GM19438 (cell line): ENCODE measurements around the gene GNAI2.
A peak's percentile ranks its signal among the peaks of the same experiment; 100 is the strongest.
"Not testable (repeated sequence)": the region's sequence is repeated elsewhere in the genome, so short reads cannot be mapped to it uniquely, and the experiment has no call there.

ENCODE experiments used
- ATAC-seq: cut with Tn5 transposase; IDR thresholded peaks from one replicate; pipeline ENCODE4 v1.9.1; 2021; ENCODE audit warnings: low read depth; ENCODE audit not compliant: unreplicated experiment

GNAI2 gene

GRCh38 chr3:50224639-50225038, 11.4 kb upstream of the GNAI2 start:
- no peak for ATAC-seq

DNA sequence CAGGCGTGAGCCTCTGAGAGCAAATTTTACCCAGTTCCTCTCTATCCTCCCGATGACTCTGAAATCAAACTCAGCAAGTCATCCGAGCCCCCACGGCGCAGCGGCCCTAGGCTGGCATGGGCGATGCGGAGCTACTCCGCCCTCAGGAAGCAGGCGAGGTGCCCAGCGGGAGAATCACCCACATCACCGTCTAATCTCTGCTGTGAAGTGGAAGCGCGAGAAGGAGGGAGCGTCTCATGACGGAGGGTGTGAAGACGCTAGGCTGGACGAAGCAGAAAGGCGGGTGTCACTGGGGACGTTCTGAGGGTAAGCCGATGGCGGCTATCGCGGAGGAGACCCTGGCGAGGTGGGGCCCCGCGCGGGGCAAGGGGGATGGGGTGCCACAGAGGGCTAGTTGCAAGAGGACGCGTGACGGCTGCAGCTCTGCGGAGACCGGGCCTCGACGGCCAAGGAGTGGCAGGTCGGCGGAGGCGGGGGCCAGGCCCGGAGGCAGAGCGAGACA, 9.1 kb upstream of the GNAI2 start:
- ATAC-seq: peak; percentile 14

- peak; percentile 81 for ATAC-seq
These were observed 8.4 kb upstream of the GNAI2 start for GRCh38 chr3:50227390-50228183.

GRCh38 chr3:50228184-50228763, 7.7 kb upstream of the GNAI2 start:
- not testable (repeated sequence) for ATAC-seq

DNA sequence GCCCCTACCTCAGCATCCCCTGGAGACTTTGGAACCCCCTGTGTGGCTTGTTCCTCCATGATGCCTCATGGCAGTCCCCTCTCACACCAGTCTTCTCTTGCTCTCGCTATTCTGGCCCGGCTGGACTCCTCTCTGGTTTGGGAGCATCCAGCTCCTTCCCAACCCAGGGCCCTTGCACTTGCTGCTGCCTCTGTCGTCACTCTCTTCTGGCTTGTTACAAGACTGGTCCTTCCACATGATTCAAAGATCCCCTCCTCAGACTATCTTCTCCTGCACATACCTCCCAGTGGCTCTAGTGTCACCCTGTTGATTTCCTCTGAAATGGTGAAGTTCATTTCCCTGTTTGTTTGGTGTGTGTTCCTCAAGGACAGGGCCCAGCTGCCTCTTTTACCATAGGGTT, 6.5 kb upstream of the GNAI2 start:
- ATAC-seq: no peak

DNA sequence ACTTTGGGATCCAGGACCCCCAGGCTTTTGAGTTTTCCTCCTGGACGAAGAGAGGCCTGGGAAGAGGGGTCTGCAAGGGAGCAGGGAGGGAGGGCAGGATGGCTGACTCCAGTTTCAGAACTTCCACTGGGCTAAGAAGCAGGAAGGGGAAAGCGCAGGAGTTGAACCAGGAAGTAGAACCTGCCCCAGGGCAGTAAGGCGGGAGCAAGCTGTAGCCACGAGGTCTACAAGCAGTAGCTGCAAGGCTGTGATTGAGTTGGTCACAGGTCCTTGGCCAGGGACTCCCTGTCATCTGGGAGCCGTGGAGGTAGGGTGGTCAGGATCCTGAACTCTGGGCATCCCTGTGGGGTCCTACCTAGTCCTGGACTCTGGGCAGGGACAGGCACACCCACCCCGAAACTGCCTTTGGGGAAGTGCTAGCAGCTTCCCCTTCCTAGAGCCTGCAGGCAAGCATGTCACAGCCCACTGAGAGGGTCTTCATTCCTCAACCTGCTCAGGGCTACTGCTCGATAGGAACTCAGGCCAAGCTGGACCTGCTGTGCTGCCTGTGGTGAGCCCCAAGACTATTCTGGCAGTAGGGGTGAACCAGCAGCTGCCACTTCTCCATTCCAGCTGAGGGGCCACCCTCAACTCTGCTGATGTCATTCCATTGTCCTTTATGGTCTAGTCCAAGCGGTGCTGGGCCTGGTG, 5.8 kb upstream of the GNAI2 start:
- ATAC-seq: no peak

- ATAC-seq: no peak
These were observed 5.2 kb upstream of the GNAI2 start for GRCh38 chr3:50230794-50231125.

GRCh38 chr3:50231581-50231980, 4.4 kb upstream of the GNAI2 start:
- no peak for ATAC-seq

DNA sequence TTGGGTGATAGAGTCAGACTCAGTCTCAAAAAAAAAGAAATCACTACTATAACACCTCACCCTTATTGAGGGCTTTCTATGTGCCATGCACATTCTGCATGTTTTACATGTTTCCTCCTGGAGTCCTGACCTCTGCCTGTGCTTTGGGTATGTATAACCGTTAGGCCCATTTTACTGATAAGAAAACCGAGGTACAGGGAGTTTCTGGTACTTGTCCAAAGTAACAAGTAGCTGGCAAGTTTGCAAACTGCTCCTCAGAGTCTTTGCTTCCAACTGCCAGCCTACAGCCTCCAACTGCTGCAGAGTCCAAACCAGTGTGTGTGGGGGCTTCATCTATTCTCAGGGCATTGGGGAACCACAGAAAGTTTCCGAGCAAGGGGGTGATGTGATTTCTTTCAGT, 3.7 kb upstream of the GNAI2 start:
- no peak for ATAC-seq

DNA sequence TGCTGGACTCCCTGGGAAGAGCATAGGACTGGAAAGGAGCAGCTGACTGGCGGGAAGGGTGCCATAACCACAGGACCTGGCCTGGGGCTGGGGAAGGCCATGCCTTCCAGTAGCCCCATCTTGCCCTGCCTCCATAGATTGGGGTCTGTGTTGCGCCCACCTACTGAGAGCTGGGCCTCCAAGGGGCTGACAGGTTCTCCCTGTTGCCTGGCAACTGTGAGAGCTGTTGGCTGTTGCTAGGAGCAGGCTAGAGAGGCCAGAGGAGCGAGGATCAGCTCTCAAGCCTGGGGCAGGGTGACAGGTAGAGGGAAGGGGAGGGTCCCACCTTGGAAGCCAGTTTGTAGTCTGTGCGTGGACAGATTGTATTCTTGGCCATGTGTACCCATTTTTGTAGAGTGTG, 2.8 kb upstream of the GNAI2 start:
- ATAC-seq: no peak

GRCh38 chr3:50236484-50237132, 604 bp downstream of the GNAI2 start:
- no peak for ATAC-seq

GRCh38 chr3:50237133-50237651, 1.2 kb downstream of the GNAI2 start:
- ATAC-seq: no peak

GRCh38 chr3:50237754-50238548, 1.9 kb downstream of the GNAI2 start:
- ATAC-seq: no peak

- no peak for ATAC-seq
These were observed 2.6 kb downstream of the GNAI2 start for GRCh38 chr3:50238549-50239026.

GRCh38 chr3:50239649-50240048, 3.6 kb downstream of the GNAI2 start:
- ATAC-seq: no peak

DNA sequence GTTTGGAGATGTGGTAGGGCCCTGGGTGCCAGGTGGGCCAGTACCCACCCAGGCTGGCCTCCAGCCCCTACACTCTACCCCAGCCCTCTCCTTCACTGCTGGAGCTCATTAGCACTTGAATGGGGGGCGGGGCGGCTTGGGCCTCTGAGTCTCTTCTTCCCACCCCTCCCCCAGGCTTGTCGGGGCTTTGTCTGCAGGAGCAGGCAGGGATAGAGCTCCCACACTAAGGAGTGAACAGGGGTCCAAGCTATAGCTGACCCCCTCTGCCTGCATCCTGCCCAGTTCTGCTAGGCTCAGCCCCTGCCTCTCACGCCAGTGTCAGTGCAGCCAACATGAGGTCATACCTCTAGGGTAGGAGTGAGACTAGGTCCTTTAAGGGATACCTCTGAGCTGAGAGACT, 5.2 kb downstream of the GNAI2 start:
- ATAC-seq: no peak

DNA sequence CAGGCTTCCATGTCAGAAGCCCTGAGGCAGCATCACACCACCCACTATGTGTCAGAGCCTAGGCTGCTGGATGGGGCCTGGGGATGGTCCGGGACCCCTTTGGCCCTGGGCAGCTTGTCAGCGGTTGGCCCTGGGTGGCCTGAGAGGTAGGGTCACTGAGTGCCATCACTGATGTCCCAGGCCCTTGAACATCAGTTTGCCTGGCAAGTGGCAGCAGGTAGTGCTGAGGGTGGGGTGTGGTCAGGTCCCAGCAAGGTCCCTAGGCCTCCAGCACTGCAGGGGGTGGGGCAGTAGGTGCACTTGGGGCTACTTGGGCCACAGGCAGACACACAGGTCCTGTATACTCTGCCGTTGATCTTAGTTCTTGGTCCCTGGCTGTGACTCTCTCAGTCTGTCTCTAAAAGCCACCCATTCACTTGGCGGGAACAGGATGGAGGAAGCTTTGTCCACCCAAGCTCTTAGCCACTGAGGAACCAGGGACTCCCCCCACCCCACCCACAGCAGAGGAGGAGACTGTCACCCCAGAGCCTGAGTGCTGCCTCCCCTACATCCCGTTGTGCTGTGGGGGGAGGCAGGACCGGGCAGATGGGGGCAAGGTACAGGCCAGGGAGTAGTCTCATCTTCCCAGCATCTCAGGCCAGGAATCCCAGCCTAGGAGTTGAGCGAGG, 5.8 kb downstream of the GNAI2 start:
- ATAC-seq: no peak

GRCh38 chr3:50242381-50242770, 6.4 kb downstream of the GNAI2 start:
- no peak for ATAC-seq

GRCh38 chr3:50242851-50243542, 7.0 kb downstream of the GNAI2 start:
- no peak for ATAC-seq
